Measurements from ENCODE around the gene IPO7.

The IPO7 gene

DNA sequence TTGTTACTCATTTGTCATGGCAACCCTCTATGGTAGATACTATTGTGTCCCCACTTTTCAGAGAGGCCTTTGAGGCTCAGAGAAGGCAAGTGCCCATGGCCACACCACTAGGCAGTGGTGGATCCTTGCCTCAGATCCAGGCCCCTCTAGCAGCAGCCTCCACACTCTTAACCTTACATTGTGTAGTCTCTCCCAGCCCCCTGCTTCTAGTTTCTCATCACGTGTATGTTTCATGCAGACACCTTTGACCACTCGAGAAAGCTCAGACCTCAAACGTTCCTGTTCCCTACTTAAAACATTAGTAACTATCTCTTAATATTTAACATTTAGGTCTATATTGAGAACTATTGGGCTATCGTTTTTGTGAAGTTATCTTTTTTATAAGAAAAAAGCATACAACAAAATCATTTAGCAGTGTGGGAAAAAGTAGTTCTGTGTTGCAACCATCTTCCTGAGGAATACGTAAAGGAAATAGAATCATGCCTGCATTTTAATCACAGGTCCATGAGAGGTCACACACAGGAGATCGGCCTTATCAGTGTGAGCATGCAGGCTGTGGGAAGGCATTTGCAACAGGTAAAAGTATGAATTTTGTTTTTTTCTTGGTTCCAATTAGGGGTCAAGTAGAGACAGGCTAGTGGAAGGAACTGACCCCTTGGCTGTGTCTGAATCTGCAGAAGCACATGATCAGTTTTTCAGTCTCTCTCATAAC is 111.5 kb downstream of the IPO7 start:
- no peak for DNase-seq
